Fibroblast of mammary gland (primary cell): ENCODE results near the gene SH3GLB2.
A peak's percentile ranks its signal among the peaks of the same experiment; 100 is the strongest.
"Not testable (repeated sequence)": the region's sequence is repeated elsewhere in the genome, so short reads cannot be mapped to it uniquely, and the experiment has no call there.

Experiments
- DNase-seq: peaks from one replicate; pipeline ENCODE4 v3.0.0-alpha.2; 2010; ENCODE audit warnings: low read depth
- H3K4me3 ChIP-seq: 2 replicates; pipeline ENCODE4 v1.5.1; 2011; ENCODE audit warnings: low read depth, mild to moderate bottlenecking, low read length, moderate library complexity; ENCODE audit not compliant: control insufficient read depth
- TF ChIP-seq, protein P1 (sequence below): conservative IDR thresholded peaks from 2 replicates; pipeline ENCODE4 v1.5.1; 2011; ENCODE audit warnings: low read depth, low read length, inconsistent platforms; ENCODE audit not compliant: control insufficient read depth, insufficient read depth

Gene SH3GLB2

DNA sequence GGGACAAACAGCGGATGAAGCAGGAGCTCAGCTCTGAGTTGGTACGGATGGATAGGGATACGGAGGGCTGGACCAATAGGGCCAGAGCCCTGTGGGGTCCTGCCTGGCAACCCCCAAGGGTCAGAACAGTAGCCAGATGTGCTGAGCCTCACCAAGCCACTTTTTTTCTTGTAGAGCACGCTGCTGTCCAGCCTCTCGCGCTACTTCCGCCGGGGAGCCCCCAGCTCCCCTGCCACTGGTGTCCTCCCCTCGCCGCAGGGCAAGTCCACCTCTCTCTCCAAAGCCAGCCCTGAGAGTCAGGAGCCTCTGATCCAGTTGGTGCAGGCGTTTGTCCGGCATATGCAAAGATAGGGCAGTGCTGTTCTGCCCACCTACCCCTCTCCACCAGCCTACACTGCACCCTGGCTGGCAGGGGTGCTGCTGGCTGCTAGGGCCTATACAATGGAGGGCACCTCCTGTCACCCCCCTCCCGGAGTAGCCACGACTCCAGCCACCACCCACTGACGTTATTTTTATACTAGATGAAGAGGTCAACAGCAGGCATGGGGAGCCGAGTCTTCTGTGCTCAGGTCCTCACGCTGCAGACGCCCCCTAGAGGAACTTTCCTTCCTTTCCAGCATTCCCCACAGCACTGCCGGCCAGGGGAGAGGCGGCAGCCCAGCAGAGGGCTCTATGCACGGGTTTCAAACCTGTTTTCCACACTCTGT, 21.6 kb downstream of the SH3GLB2 start:
- TF ChIP-seq, protein P1, sequence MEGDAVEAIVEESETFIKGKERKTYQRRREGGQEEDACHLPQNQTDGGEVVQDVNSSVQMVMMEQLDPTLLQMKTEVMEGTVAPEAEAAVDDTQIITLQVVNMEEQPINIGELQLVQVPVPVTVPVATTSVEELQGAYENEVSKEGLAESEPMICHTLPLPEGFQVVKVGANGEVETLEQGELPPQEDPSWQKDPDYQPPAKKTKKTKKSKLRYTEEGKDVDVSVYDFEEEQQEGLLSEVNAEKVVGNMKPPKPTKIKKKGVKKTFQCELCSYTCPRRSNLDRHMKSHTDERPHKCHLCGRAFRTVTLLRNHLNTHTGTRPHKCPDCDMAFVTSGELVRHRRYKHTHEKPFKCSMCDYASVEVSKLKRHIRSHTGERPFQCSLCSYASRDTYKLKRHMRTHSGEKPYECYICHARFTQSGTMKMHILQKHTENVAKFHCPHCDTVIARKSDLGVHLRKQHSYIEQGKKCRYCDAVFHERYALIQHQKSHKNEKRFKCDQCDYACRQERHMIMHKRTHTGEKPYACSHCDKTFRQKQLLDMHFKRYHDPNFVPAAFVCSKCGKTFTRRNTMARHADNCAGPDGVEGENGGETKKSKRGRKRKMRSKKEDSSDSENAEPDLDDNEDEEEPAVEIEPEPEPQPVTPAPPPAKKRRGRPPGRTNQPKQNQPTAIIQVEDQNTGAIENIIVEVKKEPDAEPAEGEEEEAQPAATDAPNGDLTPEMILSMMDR: peak; percentile 91
- no peak overlapping the region for H3K4me3 ChIP-seq
- DNase-seq: peak; percentile 76

GRCh38 chr9:129005336-129005997, 22.7 kb downstream of the SH3GLB2 start:
- TF ChIP-seq, protein P1: no peak
- no peak overlapping the region for H3K4me3 ChIP-seq
- DNase-seq: no peak

DNA sequence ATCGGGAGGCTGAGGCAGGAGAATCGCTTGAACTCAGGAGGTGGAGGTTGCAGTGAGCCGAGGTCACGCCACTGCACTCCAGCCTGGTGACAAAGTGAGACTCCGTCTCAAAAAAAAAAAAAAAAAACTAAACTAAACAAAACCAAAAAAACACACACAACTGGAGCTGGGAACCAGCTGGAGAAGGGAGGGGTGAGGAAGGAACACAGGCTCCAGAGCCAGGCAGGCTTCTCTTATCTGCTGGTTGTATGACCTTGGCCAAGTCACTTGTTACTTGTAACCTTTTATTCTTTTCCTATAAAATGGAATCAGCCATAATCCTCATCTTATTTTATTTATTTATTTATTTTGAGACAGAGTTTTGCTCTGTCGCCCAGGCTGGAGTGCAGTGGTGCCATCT, 24.0 kb downstream of the SH3GLB2 start:
- not testable (repeated sequence) for H3K4me3 ChIP-seq, DNase-seq

GRCh38 chr9:129002992-129003391, 25.1 kb downstream of the SH3GLB2 start:
- no peak for DNase-seq
- TF ChIP-seq, protein P1: no peak
- H3K4me3 ChIP-seq: no peak overlapping the region

DNA sequence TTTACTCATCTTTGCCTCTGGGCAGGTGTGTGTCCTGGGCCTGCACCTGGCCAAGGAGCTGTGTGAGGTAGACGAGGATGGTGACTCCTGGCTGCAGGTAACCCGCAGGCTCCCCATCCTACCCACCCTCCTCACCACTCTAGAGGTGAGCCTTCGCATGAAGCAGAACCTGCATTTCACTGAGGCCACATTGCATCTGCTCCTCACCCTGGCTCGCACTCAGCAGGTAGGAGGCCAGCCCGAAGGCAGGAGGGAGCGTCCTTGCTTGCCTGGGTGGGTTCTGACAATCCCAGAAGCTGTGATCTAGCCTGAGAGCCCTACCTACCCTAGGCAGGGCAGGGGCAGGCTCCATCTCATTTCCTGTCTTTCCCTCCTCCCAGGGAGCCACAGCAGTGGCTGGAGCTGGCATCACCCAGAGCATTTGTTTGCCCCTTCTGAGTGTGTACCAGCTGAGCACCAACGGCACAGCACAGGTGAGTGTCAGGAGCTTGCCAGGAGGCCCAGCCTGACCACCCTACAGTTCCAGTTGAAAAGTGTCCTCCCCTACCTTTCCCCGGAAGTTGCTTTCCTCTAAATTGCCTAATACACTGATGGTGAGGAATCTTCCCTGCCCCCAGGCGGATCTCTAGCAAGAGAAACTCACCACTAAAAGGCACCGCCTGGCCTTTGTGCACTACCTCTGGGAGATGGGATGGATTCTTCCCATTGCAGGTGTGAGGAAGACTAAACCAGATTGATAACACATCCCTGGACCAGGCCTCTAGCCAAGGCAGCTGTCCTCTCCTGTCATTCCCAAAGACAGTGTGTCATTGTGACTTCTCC, 26.4 kb downstream of the SH3GLB2 start:
- TF ChIP-seq, protein P1: no peak
- H3K4me3 ChIP-seq: no peak overlapping the region
- DNase-seq: no peak

DNA sequence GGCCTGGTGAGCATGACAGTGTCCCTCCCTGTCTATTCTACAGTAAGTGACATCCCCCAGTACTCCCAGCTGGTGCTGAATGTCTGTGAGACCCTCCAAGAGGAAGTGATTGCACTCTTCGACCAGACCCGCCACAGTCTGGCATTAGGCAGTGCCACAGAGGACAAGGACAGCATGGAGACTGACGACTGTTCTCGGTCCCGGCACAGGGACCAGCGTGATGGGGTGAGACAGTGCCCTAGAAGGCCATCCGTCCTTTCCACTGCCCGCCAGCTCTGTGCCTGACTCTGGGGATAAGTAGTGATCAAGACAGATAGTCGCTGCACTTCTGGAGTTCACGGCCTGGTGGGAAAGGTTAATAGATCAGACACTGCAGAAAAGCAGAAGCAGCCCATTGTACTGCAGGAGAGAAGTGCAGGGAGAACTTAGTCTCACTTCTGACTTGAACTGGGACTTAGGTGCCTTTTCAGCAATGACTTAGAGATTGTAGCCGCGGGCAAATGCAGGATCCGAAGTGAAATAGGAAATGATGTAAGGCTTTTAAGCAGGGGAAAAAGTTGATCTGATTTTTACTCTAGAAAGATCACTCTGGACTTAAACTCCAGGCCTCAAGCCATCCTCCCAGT, 28.4 kb downstream of the SH3GLB2 start:
- TF ChIP-seq, protein P1: no peak
- no peak for DNase-seq
- H3K4me3 ChIP-seq: no peak overlapping the region
